ENCODE measurements around the gene MAP2K1. TPM values are rescaled to one million over a fixed set of nuclear protein-coding genes. Genes with fewer than 3 reads are reported as not detected.
"Not testable (repeated sequence)": the region's sequence is repeated elsewhere in the genome, so short reads cannot be mapped to it uniquely, and the experiment has no call there.

The MAP2K1 gene
- total RNA-seq, 1 donor from 2014 or later: 21.2 TPM

DNA sequence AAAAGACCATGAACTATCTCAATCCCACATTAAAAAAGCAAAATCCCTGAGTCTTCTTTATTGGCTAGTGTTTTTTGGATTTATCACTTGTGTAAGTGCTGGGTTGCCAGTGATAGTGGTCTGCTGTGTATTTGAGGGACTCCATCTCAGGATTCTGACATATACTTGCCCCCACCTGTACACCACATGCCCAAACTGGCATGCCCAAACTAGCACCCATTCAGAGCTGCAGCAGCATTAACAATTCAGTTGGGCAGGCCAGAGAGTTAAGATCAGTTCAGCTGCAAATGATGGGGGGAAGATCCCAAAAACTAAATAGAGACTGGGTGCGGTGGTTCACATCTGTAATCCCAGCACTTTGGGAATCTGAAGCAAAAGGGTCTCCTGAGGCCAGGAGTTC is 23.9 kb upstream of the MAP2K1 start:
- no peak for DNase-seq (ENCODE audit: low spot score in 2 of 2)
- Histone ChIP-seq H3K27me3 (no peaks in the 10 kb centered on the region), H3K9me3 (no peaks in the 10 kb centered on the region), H3K4me1 (no peaks in the 10 kb centered on the region), H3K27ac (no peak overlapping the region), H3K36me3 (no peaks in the 10 kb centered on the region), H3K4me3 (no peak overlapping the region)
- TF ChIP-seq, protein P1, sequence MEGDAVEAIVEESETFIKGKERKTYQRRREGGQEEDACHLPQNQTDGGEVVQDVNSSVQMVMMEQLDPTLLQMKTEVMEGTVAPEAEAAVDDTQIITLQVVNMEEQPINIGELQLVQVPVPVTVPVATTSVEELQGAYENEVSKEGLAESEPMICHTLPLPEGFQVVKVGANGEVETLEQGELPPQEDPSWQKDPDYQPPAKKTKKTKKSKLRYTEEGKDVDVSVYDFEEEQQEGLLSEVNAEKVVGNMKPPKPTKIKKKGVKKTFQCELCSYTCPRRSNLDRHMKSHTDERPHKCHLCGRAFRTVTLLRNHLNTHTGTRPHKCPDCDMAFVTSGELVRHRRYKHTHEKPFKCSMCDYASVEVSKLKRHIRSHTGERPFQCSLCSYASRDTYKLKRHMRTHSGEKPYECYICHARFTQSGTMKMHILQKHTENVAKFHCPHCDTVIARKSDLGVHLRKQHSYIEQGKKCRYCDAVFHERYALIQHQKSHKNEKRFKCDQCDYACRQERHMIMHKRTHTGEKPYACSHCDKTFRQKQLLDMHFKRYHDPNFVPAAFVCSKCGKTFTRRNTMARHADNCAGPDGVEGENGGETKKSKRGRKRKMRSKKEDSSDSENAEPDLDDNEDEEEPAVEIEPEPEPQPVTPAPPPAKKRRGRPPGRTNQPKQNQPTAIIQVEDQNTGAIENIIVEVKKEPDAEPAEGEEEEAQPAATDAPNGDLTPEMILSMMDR (IDR thresholded peaks at IDR 0.05): no peak
- intact Hi-C loops (cut with DNase I): no loop called here

- Histone ChIP-seq H3K9me3 (no peaks in the 10 kb centered on the region), H3K27ac (no peak overlapping the region), H3K4me1 (no peaks in the 10 kb centered on the region), H3K4me3 (no peak overlapping the region), H3K27me3 (no peaks in the 10 kb centered on the region), H3K36me3 (no peaks in the 10 kb centered on the region)
- intact Hi-C loops (cut with DNase I): no loop called here
- TF ChIP-seq, protein P1 (IDR thresholded peaks at IDR 0.05): no peak
- no peak for DNase-seq (ENCODE audit: low spot score in 2 of 2)
Observed at GRCh38 chr15:66364944-66365528, 21.7 kb upstream of the MAP2K1 start.

GRCh38 chr15:66369773-66370651 is 16.7 kb upstream of the MAP2K1 start:
- Histone ChIP-seq H3K4me1 (peaks cover 0 to 2% of the 10 kb centered on the region in 2 donors), H3K27me3 (no peaks in the 10 kb centered on the region), H3K4me3 (peak overlapping the region; percentile 42 to 50), H3K36me3 (no peaks in the 10 kb centered on the region), H3K9me3 (peaks cover 0 to 4% of the 10 kb centered on the region in 2 donors), H3K27ac (peak overlapping the region; percentile 24 to 33)
- TF ChIP-seq, protein P1 (IDR thresholded peaks at IDR 0.05): no peak
- intact Hi-C loops (cut with DNase I): no loop called here
- DNase-seq (ENCODE audit: low spot score in 2 of 2): no peak

DNA sequence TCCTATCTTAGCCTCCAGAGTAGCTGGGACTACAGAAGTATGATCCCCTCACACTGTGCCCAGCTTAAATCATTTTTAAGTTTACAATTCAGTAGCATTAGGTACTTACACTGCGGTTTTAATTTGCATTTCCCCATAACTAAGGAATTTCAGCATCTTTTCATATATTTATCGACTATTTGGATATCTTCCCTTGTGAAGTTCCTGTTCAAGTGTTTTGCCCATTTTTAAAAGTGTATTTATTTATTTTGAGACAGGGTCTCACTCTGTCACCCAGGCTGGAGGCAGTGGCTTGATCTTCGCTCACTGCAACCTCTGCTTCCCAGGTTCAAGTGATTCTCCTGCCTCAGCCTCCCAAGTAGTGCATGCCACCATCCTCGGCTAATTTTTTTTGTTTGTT is 12.5 kb upstream of the MAP2K1 start:
- H3K36me3 ChIP-seq: no peaks in the 10 kb centered on the region
- H3K9me3 ChIP-seq: peaks cover 0 to 4% of the 10 kb centered on the region in 2 donors
- TF ChIP-seq, protein P1 (IDR thresholded peaks at IDR 0.05): no peak
- H3K4me1 ChIP-seq: peaks cover 0 to 2% of the 10 kb centered on the region in 2 donors
- H3K27ac ChIP-seq: no peak overlapping the region
- no peak for DNase-seq (ENCODE audit: low spot score in 2 of 2)
- no peak overlapping the region for H3K4me3 ChIP-seq
- intact Hi-C loops (cut with DNase I): no loop called here
- H3K27me3 ChIP-seq: no peaks in the 10 kb centered on the region

- H3K9me3 ChIP-seq: peaks cover 0 to 4% of the 10 kb centered on the region in 2 donors
- H3K27ac ChIP-seq: no peak overlapping the region
- H3K4me3 ChIP-seq: no peak overlapping the region
- no peak for DNase-seq (ENCODE audit: low spot score in 2 of 2)
- intact Hi-C loops (cut with DNase I): no loop called here
- H3K4me1 ChIP-seq: no peaks in the 10 kb centered on the region
- no peaks in the 10 kb centered on the region for H3K27me3 ChIP-seq
- no peaks in the 10 kb centered on the region for H3K36me3 ChIP-seq
- TF ChIP-seq, protein P1 (IDR thresholded peaks at IDR 0.05): no peak
Observed at GRCh38 chr15:66378814-66379430, 7.8 kb upstream of the MAP2K1 start.

GRCh38 chr15:66381376-66381775 is 5.3 kb upstream of the MAP2K1 start:
- not testable (repeated sequence) for H3K27me3 ChIP-seq; DNase-seq (ENCODE audit: low spot score in 2 of 2); H3K9me3 ChIP-seq; H3K36me3 ChIP-seq; H3K27ac ChIP-seq; H3K4me3 ChIP-seq; H3K4me1 ChIP-seq
- intact Hi-C loops (cut with DNase I): loop anchor here (10.0 kb wide), 1 partner anchor 473 kb away; no protein-coding TSS in a partner anchor

All from ascending aorta (tissue), 2 donors.